ENCODE data around the gene RILPL2. TPM values are rescaled to one million over a fixed set of nuclear protein-coding genes. Genes with fewer than 3 reads are reported as not detected.
A peak's percentile ranks its signal among the peaks of the same experiment; 100 is the strongest.
"Not testable (repeated sequence)": the region's sequence is repeated elsewhere in the genome, so short reads cannot be mapped to it uniquely, and the experiment has no call there.

The RILPL2 gene
- polyA plus RNA-seq (ENCODE audit: insufficient read length in 3 of 3), result 1 to 10 TPM; 5.6 to 6.0 (median 5.7) TPM

DNA sequence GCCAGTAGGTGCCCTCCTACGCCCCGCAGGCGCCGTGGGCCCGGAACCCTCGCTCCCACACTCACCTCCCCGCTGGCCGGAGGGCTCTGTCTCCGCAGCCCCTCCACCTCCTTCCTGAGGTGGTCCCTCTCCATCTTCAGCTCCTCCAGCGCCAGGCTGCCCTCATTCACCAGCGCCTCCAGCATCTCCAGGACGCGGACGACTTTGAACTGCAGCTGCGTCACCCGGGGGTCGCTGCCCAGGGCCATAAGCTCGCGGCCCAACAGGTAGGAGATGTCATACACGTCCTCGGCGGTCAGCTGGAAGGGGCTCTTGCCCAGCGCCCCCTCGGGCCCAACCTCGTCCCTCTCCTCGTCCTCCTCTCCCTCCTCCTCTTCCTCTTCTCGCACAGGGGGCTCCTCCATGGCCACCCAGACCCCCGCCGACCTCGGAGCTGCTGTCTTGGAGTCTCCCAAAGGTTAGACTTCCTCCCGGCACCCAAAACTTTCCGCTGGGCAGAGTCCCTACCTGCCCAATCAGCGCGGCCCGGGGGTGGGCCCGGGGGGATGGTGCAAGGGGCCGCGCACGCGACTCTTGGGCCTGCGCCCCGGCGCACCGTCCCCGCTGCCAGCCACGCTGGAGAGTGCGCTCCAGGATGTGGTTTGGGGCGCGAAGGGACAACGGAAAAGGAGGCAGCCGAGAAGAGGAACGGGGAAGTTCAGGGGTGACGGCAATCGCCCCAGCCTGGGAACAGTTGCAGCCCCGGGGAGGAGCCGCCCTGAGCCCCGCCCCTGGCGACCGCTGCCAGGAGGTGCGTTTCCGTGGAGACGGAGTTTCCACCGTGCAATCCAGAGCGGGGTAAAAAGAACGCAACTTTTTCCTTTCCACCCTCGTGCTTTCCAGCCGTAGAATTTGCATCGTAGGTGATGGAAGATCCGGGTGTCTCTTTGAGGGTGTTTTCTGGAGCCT lies at the start of gene RILPL2:
Gene RILPL2 (minus strand): TSS at position 668 of the 948 bp plus-strand sequence. CDS start 264 bp downstream, at position 404.
- peak in 1 of 3 donors; percentile 61 for DNase-seq (ENCODE audit: low read depth in 3 of 3, low spot score in 2 of 3)

GRCh38 chr12:123485756-123486155 lies 49.3 kb upstream of the RILPL2 start:
- no peak for DNase-seq (ENCODE audit: low read depth in 3 of 3, low spot score in 2 of 3)

GRCh38 chr12:123483602-123484248 lies 47.2 kb upstream of the RILPL2 start:
- DNase-seq (ENCODE audit: low read depth in 3 of 3, low spot score in 2 of 3), result no peak

DNA sequence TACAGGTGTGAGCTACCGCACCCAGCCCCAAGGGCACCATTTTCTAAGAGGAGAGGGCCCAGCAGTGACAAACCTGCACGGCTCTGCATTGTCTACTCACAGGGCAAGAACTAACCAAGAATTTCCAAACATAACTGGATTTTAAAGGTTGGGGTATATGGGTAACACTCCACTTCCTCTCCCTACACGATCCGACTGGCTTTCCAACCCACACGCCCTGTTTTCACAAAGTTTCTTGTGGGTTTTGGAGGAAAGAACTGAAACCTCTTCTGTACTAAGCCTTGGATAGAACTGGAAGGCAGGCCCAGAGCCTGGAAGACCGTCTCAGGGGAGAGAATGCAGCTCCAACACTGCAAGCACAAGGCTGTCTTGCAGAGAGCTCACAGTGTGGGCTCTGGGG lies 46.4 kb upstream of the RILPL2 start:
- DNase-seq (ENCODE audit: low read depth in 3 of 3, low spot score in 2 of 3), result no peak

- not testable (repeated sequence) for DNase-seq (ENCODE audit: low read depth in 3 of 3, low spot score in 2 of 3)
These were observed 44.8 kb upstream of the RILPL2 start for GRCh38 chr12:123481251-123481650.

DNA sequence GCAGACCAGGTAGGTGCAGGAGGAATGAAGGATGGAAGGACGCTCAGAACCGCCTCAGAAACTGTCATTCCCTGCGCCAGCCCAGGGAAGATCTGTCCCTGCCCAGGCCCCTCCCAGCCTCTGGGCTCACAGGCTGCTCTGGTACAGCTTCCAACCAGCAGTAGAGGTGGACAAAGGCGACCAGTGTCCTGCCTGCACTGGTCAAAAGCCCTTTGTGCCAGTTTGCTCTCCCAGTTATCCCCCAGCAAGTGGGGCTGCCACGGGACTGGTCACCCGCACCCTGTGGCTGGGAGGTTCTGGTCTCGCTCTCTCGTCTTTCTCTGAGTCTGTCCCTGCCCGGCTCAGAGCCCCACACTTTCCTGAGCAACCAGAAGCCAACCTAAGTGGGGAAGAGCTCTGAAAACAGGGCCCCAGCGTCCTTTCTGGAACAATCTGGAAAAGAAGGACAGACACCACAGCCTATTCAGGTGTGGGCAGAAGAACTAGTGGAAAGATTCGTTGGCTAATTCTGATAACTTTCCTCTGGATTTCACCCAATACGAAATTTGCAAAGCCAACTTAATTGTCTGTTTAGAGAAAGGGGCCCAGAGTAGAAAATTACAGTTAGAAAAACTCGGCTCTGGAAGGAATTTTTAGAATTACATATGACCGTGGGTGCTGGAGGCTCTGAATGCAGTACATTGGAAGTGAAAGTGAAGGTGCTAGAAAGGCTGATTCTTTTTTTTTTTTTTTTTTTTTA lies 43.1 kb upstream of the RILPL2 start:
- DNase-seq (ENCODE audit: low read depth in 3 of 3, low spot score in 2 of 3), result no peak

DNA sequence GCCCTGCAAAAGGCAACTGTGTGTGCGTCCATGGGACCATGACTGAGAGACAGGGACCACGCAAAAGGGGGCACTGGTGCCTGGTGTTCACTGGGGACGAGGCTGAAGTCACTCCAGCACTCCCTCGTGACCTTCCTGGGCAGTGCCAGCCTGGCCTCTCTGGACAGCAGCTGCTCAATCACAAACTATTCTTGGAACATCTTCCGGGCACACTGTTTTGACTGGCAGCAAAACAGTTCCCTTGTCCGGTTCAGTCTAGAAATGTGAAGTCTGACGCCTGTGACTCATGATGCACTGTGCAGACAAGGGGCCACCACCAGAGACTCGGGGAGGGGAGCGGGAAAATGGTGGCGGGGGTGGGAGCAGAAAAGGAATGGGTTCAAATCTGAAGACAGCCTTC lies 42.3 kb upstream of the RILPL2 start:
- DNase-seq (ENCODE audit: low read depth in 3 of 3, low spot score in 2 of 3), result no peak

- DNase-seq (ENCODE audit: low read depth in 3 of 3, low spot score in 2 of 3), result no peak
These were observed 41.6 kb upstream of the RILPL2 start for GRCh38 chr12:123478069-123478468.

DNA sequence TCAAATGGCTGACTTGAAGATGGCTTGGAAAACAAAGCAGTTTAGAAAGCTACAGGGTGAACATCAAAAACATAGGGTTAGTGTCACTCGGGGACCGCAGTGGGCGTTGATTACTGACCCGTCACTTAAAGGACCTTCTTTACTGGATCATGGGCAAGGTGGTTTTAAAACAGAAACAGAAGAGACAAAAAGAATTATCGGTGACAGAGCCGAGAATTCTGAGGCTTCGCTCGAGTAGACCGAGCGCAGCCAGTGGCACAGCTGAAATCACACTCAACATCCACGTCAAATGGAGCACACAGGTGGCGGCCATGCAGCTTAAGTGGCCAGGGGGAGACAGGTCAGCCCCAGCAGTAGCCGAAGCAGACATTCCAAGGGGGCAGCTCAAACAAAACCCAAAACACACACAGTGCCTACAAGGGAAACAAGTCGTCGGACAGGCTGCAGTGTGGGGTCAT lies 38.8 kb upstream of the RILPL2 start:
- DNase-seq (ENCODE audit: low read depth in 3 of 3, low spot score in 2 of 3), result peak in 1 of 3 donors; percentile 56

- DNase-seq (ENCODE audit: low read depth in 3 of 3, low spot score in 2 of 3), result no peak
These were observed 38.2 kb upstream of the RILPL2 start for GRCh38 chr12:123474485-123475245.

DNA sequence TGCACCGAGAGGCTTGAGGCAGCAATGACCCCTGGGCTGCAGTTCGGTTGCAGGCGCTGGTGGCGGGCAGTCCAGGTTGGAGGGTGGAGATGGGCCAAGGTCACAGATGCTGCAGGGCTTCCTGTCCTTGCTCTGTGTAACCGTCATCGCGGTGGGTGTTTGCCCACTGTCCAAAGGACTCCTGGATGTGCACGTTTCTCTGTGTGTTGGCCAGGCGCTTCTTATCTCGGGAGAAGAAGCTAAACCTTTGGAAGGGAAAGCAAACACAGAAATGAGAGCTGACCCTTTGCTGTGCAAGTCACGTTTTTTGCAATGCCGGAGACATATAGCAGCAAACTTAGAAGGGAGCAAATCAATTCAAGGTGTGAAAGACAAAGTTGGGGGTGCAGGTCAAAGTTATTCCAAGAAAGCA lies 36.0 kb upstream of the RILPL2 start:
- no peak for DNase-seq (ENCODE audit: low read depth in 3 of 3, low spot score in 2 of 3)

- no peak for DNase-seq (ENCODE audit: low read depth in 3 of 3, low spot score in 2 of 3)
These were observed 35.0 kb upstream of the RILPL2 start for GRCh38 chr12:123471374-123472068.

DNA sequence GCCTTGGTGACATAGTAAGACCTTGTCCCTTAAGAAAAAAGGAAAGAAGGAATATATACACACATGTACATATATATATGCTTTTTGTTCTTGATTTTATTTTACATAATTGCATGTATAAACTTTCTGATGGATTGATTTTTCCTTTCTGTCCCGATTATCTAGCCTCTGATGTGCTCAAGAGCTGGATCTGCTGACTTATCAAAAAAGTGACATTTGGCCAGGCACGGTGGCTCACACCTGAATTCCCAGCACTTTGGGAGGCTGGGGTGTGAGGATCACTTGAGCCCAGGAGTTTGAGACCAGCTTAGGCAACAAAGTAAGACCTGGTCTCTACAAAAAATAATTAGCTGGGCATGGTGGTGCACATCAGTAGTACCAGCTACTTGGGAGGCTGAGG lies 33.5 kb upstream of the RILPL2 start:
- DNase-seq (ENCODE audit: low read depth in 3 of 3, low spot score in 2 of 3), result no peak

DNA sequence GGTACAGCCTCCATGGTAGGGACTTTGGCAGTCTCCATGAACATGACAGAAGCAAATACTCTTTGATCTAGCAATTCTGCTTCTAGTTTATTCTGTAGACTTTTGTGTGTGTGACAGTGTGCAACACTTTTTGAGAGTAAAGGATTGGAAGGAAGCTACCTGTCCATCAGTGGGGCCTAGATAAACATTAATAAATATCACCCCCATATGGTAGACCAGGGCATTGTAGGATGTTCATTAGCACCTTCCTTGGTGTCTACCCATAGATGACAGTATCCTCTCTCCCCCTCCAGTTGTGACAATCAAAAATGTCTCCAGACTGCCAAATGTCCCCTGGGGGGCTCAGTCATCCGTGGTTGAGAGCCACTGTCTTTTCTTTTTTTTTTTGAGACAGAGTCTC lies 32.3 kb upstream of the RILPL2 start:
- no peak for DNase-seq (ENCODE audit: low read depth in 3 of 3, low spot score in 2 of 3)

- DNase-seq (ENCODE audit: low read depth in 3 of 3, low spot score in 2 of 3), result no peak
These were observed 28.6 kb upstream of the RILPL2 start for GRCh38 chr12:123465084-123465483.

- DNase-seq (ENCODE audit: low read depth in 3 of 3, low spot score in 2 of 3), result not testable (repeated sequence)
These were observed 26.7 kb upstream of the RILPL2 start for GRCh38 chr12:123463174-123463573.

DNA sequence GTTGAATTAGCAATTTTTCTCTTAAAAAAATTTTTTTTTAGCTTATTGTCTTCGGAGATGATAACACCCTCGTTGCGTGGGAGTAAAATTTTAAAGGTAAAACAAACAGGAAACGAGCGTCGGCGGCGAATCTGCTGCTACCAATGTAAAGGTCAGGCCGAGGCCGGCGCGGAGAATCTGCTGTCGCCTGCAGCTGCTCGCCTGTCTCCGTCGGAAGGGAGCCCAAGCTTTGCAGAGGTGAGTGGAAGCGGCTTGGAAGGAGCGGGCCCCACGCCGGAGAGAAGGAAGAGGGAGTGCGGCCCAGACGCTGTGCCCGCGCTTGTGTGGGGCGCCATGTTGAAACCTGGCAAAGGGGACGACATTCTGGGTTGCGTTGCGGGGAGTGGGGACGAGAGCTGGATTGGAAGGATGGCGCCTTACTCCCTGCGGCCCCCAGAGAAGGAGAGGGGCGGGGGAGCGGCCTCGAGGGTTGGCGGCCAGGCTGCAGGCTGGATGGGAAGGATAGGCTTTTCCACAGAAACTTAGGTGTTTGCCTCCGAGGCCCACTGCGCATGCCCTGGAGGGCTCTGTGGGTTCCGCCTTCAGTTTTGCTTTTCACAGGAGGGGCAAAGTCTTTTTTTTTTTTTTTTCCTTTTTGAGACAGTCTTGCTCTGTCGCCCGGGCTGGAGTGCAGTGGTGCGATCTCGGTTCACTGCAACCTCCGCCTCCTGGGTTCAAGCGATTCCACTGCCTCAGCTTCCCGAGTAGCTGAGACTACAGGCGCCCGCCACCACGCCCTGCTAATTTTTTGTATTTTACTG lies 21.7 kb upstream of the RILPL2 start, which contains the start of gene SNRNP35:
Gene SNRNP35 (plus strand): TSS at position 160 of the 800 bp plus-strand sequence. CDS start 7,402 bp downstream, outside the sequence.
- peak in 2 of 3 donors; percentile 76 to 78 for DNase-seq (ENCODE audit: low read depth in 3 of 3, low spot score in 2 of 3)

- DNase-seq (ENCODE audit: low read depth in 3 of 3, low spot score in 2 of 3), result no peak
These were observed 16.7 kb upstream of the RILPL2 start for GRCh38 chr12:123453165-123453564.

- DNase-seq (ENCODE audit: low read depth in 3 of 3, low spot score in 2 of 3), result not testable (repeated sequence)
These were observed 15.7 kb upstream of the RILPL2 start for GRCh38 chr12:123452276-123452550.

Measured in right renal cortex interstitium (tissue), 3 donors.